NB4 (cell line): ENCODE results near the gene AKR7A3.
"Not testable (repeated sequence)": the region's sequence is repeated elsewhere in the genome, so short reads cannot be mapped to it uniquely, and the experiment has no call there.

Source experiments
- CTCF ChIP-seq: IDR thresholded peaks from one replicate; pipeline ENCODE4 v1.5.1; 2012; ENCODE audit warnings: low read depth, low read length
- POLR2A ChIP-seq: IDR thresholded peaks from 2 replicates; pipeline ENCODE4 v1.6.1; 2011; ENCODE audit warnings: mild to moderate bottlenecking; ENCODE audit not compliant: insufficient read length; ENCODE audit errors: extremely low read depth

GRCh38 chr1:19256301-19256700 is 32.3 kb downstream of the AKR7A3 start:
- TF ChIP-seq CTCF, POLR2A: not testable (repeated sequence)
